ENCODE data around the gene BOD1L2. TPM values are rescaled to one million over a fixed set of nuclear protein-coding genes. Genes with fewer than 3 reads are reported as not detected.

The BOD1L2 gene
- total and polyA plus RNA-seq, 2 donors (not counting 3 experiments of a cell fraction or from before 2014, with no cell fraction given): not detected

DNA sequence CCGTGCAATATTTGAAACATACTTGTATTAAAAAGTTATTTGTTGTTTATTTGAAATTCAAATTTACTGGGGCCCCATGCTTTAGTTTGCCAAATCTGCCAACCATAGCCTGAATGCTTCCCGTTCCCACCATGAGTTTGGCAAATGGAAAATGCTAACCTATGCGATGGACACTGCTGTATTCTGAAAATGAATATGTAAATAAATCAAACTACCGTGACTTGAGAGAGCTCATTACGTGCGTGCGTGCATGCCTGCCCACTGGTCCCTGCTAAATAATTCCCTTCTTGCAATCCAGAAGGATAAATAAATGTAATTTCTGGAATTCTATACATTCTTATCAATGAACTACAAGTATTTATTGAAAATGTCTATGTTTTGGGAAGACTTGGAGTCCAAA is 3.2 kb downstream of the BOD1L2 start:
- BruUV-seq (replicated peaks): no TSS peak
- Histone ChIP-seq H3K36me3 (ENCODE audit: control insufficient read depth in 2 of 2, extremely low read depth in 1 of 2, insufficient read depth in 2 of 2, low read length in 2 of 2) (no peaks in the 10 kb centered on the region), H3K9me1 (replicated peaks; ENCODE audit: control insufficient read depth, extremely low read depth, insufficient read depth, low read length) (no peaks in the 10 kb centered on the region), H3K27ac (ENCODE audit: insufficient read depth, low read depth, low read length) (no peak overlapping the region), H3K9me3 (replicated peaks; ENCODE audit: control insufficient read depth, insufficient read depth, low read length) (no peaks in the 10 kb centered on the region), H3K4me3 (replicated peaks in 1 of 3; ENCODE audit: insufficient read depth in 1 of 3, low read depth in 1 of 3, low read length in 3 of 3) (no peak overlapping the region), H3K4me2 (ENCODE audit: insufficient read depth, low read length) (no peak overlapping the region), H2AFZ (ENCODE audit: low read depth, low read length) (no peak overlapping the region), H4K20me1 (replicated peaks; ENCODE audit: control insufficient read depth, extremely low read depth, insufficient read depth, low read length) (no peaks in the 10 kb centered on the region), H3K79me2 (ENCODE audit: control insufficient read depth, insufficient read depth, low read length) (no peaks in the 10 kb centered on the region), H3K9ac (replicated peaks; ENCODE audit: extremely low read depth, insufficient read depth, low read length) (no peak overlapping the region), H3K4me1 (ENCODE audit: control insufficient read depth, extremely low read depth, insufficient read depth, low read length) (no peaks in the 10 kb centered on the region), H3K27me3 (ENCODE audit: control insufficient read depth in 2 of 2, insufficient read depth in 2 of 2, low read length in 2 of 2) (no peaks in the 10 kb centered on the region)
- POLR2A ChIA-PET: no interaction called here
- dilution Hi-C loops (cut with MboI; ENCODE audit: extremely low pct_ligation_motif_present, low sequenced_read_pairs) (no loop called here), intact Hi-C loops (cut with micrococcal nuclease) (no loop called here)
- DNase-seq (ENCODE audit: low read depth, low spot score) (no peak), FAIRE-seq (no peak)
- CTCF ChIA-PET: no interaction called here
- TF ChIP-seq MYC (IDR thresholded peaks at IDR 0.05; ENCODE audit: low read depth, low read length) (no peak), JUN (IDR thresholded peaks at IDR 0.05; ENCODE audit: borderline replicate concordance, insufficient read depth, insufficient read length, low read depth) (no peak), POLR2AphosphoS5 (IDR thresholded peaks at IDR 0.05; ENCODE audit: insufficient read depth, low read depth, low read length) (no peak), GATA2 (IDR thresholded peaks at IDR 0.05; ENCODE audit: insufficient read depth, insufficient read length, low read depth, low read length) (no peak), POLR2A (IDR thresholded peaks at IDR 0.05; ENCODE audit: low read depth, low read length) (no peak), EZH2 (IDR thresholded peaks at IDR 0.05; ENCODE audit: borderline replicate concordance, low read depth, low read length, severe bottlenecking) (no peak), FOS (IDR thresholded peaks at IDR 0.05; ENCODE audit: borderline replicate concordance, insufficient read depth, low read length) (no peak)
- TF ChIP-seq, protein P1, sequence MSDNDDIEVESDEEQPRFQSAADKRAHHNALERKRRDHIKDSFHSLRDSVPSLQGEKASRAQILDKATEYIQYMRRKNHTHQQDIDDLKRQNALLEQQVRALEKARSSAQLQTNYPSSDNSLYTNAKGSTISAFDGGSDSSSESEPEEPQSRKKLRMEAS (IDR thresholded peaks at IDR 0.05; ENCODE audit: insufficient read depth, insufficient read length): no peak
- TF ChIP-seq, protein P2, sequence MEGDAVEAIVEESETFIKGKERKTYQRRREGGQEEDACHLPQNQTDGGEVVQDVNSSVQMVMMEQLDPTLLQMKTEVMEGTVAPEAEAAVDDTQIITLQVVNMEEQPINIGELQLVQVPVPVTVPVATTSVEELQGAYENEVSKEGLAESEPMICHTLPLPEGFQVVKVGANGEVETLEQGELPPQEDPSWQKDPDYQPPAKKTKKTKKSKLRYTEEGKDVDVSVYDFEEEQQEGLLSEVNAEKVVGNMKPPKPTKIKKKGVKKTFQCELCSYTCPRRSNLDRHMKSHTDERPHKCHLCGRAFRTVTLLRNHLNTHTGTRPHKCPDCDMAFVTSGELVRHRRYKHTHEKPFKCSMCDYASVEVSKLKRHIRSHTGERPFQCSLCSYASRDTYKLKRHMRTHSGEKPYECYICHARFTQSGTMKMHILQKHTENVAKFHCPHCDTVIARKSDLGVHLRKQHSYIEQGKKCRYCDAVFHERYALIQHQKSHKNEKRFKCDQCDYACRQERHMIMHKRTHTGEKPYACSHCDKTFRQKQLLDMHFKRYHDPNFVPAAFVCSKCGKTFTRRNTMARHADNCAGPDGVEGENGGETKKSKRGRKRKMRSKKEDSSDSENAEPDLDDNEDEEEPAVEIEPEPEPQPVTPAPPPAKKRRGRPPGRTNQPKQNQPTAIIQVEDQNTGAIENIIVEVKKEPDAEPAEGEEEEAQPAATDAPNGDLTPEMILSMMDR (IDR thresholded peaks at IDR 0.05; ENCODE audit: extremely low read depth in 1 of 2, insufficient read depth in 1 of 2, low read depth in 1 of 2, low read length in 2 of 2): no peak
